Measurements from ENCODE around the gene EYA4.
A peak's percentile ranks its signal among the peaks of the same experiment; 100 is the strongest.

The EYA4 gene

GRCh38 chr6:133242637-133243585 is 1.8 kb downstream of the EYA4 start (continued):
- TF ChIP-seq PRDM2 (tag by site-specific recombination; IDR thresholded peaks at IDR 0.05; ENCODE audit: borderline replicate concordance) = no peak
- no peak for TF ChIP-seq ZNF223 (tag by site-specific recombination; IDR thresholded peaks at IDR 0.05)
- no peak for TF ChIP-seq ZNF843 (tag by site-specific recombination; IDR thresholded peaks at IDR 0.05)
- no peak for TF ChIP-seq ZNF23 (tag by site-specific recombination; IDR thresholded peaks at IDR 0.05; ENCODE audit: borderline replicate concordance)
- TF ChIP-seq ZNF785 (tag by site-specific recombination; IDR thresholded peaks at IDR 0.05) = no peak
- no peak for TF ChIP-seq ZNF121 (tag by site-specific recombination; IDR thresholded peaks at IDR 0.05)
- no peak for TF ChIP-seq ZNF423 (tag by site-specific recombination; IDR thresholded peaks at IDR 0.05)
- no peak for TF ChIP-seq SALL2 (tag by site-specific recombination; IDR thresholded peaks at IDR 0.05; ENCODE audit: borderline replicate concordance)
- TF ChIP-seq ZNF184 (tag by site-specific recombination; IDR thresholded peaks at IDR 0.05) = no peak
- TF ChIP-seq RBAK (tag by site-specific recombination; IDR thresholded peaks at IDR 0.05) = no peak
- TF ChIP-seq ZNF311 (tag by site-specific recombination; IDR thresholded peaks at IDR 0.05; ENCODE audit: borderline replicate concordance) = no peak
- no peak for TF ChIP-seq ZBTB26 (tag by site-specific recombination; optimal IDR thresholded peaks at IDR 0.05)
- TF ChIP-seq ZBTB20 (tag by site-specific recombination; IDR thresholded peaks at IDR 0.05) = peak; percentile 76
- no peak for TF ChIP-seq ZNF747 (tag by site-specific recombination; IDR thresholded peaks at IDR 0.05)
- TF ChIP-seq PRDM1 (tag by site-specific recombination; IDR thresholded peaks at IDR 0.05) = peak; percentile 98
- TF ChIP-seq ZNF280C (tag by site-specific recombination; IDR thresholded peaks at IDR 0.05) = no peak
- TF ChIP-seq ZNF677 (tag by site-specific recombination; IDR thresholded peaks at IDR 0.05) = no peak
- TF ChIP-seq ZNF558 (tag by site-specific recombination; IDR thresholded peaks at IDR 0.05) = no peak
- TF ChIP-seq YY2 (tag by site-specific recombination; IDR thresholded peaks at IDR 0.05) = no peak
- no peak for TF ChIP-seq ZNF214 (tag by site-specific recombination; IDR thresholded peaks at IDR 0.05; ENCODE audit: borderline replicate concordance)
- TF ChIP-seq KLF10 (tag by site-specific recombination; IDR thresholded peaks at IDR 0.05) = no peak
- TF ChIP-seq ZFP41 (tag by site-specific recombination; IDR thresholded peaks at IDR 0.05; ENCODE audit: borderline replicate concordance) = no peak
- no peak for TF ChIP-seq ZNF10 (tag by site-specific recombination; IDR thresholded peaks at IDR 0.05)
- TF ChIP-seq ZNF660 (tag by site-specific recombination; IDR thresholded peaks at IDR 0.05) = peak; percentile 26; the same call in 1 of the 2 replicates
- no peak for TF ChIP-seq GLI4 (tag by site-specific recombination; IDR thresholded peaks at IDR 0.05)
- TF ChIP-seq ZNF449 (tag by site-specific recombination; IDR thresholded peaks at IDR 0.05) = peak; percentile 12; the same call in 1 of the 2 replicates
- TF ChIP-seq PRDM6 (tag by site-specific recombination; IDR thresholded peaks at IDR 0.05) = no peak
